ENCODE data around the gene SLC16A12. TPM values are rescaled to one million over a fixed set of nuclear protein-coding genes. Genes with fewer than 3 reads are reported as not detected.

Gene SLC16A12
- total RNA-seq, 1 donor from 2014 or later = 0.75 TPM

DNA sequence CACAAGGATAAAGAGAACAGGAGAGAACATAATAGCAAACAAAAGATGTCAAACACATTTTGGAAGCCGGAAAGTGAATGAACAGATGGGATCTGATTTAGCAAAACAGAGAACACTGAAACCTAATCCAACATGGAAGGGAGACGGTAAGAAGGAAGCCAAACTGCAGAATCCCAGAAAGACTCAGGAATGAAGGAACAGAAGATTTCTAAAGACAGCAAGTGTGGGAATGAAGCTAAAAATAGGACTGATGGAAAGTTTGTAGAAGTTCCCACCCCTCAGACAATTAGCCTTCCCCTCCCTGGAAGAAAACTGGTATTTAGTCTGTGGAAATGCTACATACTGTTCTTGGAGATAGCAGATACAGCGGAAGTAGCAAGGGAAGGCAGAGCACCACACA, 40.8 kb downstream of the SLC16A12 start:
- Histone ChIP-seq H3K36me3 (ENCODE audit: control insufficient read depth, insufficient read depth, low read length) (no peaks in the 10 kb centered on the region), H3K27me3 (ENCODE audit: control insufficient read depth, insufficient read depth, low read length) (no peaks in the 10 kb centered on the region), H3K4me3 (ENCODE audit: low read depth, low read length) (no peak overlapping the region)
- no peak for DNase-seq (ENCODE audit: low read depth)
- TF ChIP-seq, protein P1, sequence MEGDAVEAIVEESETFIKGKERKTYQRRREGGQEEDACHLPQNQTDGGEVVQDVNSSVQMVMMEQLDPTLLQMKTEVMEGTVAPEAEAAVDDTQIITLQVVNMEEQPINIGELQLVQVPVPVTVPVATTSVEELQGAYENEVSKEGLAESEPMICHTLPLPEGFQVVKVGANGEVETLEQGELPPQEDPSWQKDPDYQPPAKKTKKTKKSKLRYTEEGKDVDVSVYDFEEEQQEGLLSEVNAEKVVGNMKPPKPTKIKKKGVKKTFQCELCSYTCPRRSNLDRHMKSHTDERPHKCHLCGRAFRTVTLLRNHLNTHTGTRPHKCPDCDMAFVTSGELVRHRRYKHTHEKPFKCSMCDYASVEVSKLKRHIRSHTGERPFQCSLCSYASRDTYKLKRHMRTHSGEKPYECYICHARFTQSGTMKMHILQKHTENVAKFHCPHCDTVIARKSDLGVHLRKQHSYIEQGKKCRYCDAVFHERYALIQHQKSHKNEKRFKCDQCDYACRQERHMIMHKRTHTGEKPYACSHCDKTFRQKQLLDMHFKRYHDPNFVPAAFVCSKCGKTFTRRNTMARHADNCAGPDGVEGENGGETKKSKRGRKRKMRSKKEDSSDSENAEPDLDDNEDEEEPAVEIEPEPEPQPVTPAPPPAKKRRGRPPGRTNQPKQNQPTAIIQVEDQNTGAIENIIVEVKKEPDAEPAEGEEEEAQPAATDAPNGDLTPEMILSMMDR (IDR thresholded peaks at IDR 0.05; ENCODE audit: insufficient read depth, low read length, poor library complexity, severe bottlenecking) = no peak

DNA sequence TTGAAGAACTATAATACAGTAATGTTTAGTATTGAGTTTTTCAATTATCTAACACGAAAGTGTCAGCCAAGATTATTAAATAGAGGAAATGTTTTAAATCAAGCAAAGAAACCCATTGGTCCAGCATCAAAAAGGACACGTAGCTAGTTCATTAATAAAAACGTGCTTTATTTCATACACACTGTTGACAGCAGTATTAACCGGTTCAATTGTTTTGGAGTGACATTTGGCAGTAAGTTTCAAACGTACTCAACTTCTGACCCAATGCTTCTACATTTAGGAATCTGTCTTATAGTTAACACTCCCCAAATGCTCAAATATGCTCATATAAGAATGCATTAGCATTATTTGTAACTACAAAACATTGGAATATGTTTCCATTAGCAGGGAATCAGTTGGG, 41.3 kb downstream of the SLC16A12 start:
- no peaks in the 10 kb centered on the region for H3K36me3 ChIP-seq (ENCODE audit: control insufficient read depth, insufficient read depth, low read length)

GRCh38 chr10:89491932-89492331, 43.5 kb downstream of the SLC16A12 start:
- Histone ChIP-seq H3K36me3 (ENCODE audit: control insufficient read depth, insufficient read depth, low read length) (no peaks in the 10 kb centered on the region), H3K4me3 (ENCODE audit: low read depth, low read length) (no peak overlapping the region), H3K27me3 (ENCODE audit: control insufficient read depth, insufficient read depth, low read length) (no peaks in the 10 kb centered on the region)
- DNase-seq (ENCODE audit: low read depth) = no peak
- TF ChIP-seq, protein P1 (IDR thresholded peaks at IDR 0.05; ENCODE audit: insufficient read depth, low read length, poor library complexity, severe bottlenecking) = no peak

More for the DNA sequence above, 41.3 kb downstream of the SLC16A12 start:
- DNase-seq (ENCODE audit: low read depth) = no peak
- H3K4me3 ChIP-seq (ENCODE audit: low read depth, low read length) = no peak overlapping the region
- TF ChIP-seq, protein P1 (IDR thresholded peaks at IDR 0.05; ENCODE audit: insufficient read depth, low read length, poor library complexity, severe bottlenecking) = no peak
- no peaks in the 10 kb centered on the region for H3K27me3 ChIP-seq (ENCODE audit: control insufficient read depth, insufficient read depth, low read length)

GRCh38 chr10:89490596-89491335, 44.6 kb downstream of the SLC16A12 start:
- no peaks in the 10 kb centered on the region for H3K27me3 ChIP-seq (ENCODE audit: control insufficient read depth, insufficient read depth, low read length)
- no peak for DNase-seq (ENCODE audit: low read depth)
- H3K36me3 ChIP-seq (ENCODE audit: control insufficient read depth, insufficient read depth, low read length) = no peaks in the 10 kb centered on the region
- TF ChIP-seq, protein P1 (IDR thresholded peaks at IDR 0.05; ENCODE audit: insufficient read depth, low read length, poor library complexity, severe bottlenecking) = no peak
- H3K4me3 ChIP-seq (ENCODE audit: low read depth, low read length) = no peak overlapping the region

DNA sequence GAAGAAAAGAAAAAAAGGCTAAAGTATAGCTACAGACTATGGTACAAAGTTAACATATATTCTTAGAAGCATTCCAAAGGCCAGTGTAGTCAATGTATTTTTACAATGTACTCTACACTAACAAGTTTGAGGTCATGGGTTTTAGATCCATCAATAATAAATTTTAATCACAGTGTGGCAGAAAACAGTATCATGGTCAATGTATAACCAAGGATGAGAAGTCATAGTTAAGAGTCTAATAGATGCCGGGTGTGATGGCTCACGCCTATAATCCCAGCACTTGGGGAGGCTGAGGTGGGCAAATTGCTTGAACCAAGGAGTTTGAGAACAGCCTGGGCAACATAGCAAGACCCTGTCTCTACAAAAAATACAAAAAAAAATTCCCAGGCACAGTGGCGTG, 53.1 kb downstream of the SLC16A12 start:
- TF ChIP-seq, protein P1 (IDR thresholded peaks at IDR 0.05; ENCODE audit: insufficient read depth, low read length, poor library complexity, severe bottlenecking) = no peak

GRCh38 chr10:89481662-89482061, 53.7 kb downstream of the SLC16A12 start:
- H3K4me3 ChIP-seq (ENCODE audit: low read depth, low read length) = no peak overlapping the region
- H3K27me3 ChIP-seq (ENCODE audit: control insufficient read depth, insufficient read depth, low read length) = no peaks in the 10 kb centered on the region
- peak; percentile 69 for DNase-seq (ENCODE audit: low read depth)
- TF ChIP-seq, protein P1 (IDR thresholded peaks at IDR 0.05; ENCODE audit: insufficient read depth, low read length, poor library complexity, severe bottlenecking) = no peak
- H3K36me3 ChIP-seq (ENCODE audit: control insufficient read depth, insufficient read depth, low read length) = no peaks in the 10 kb centered on the region

More for the DNA sequence above, 53.1 kb downstream of the SLC16A12 start:
- Histone ChIP-seq H3K4me3 (ENCODE audit: low read depth, low read length) (no peak overlapping the region), H3K36me3 (ENCODE audit: control insufficient read depth, insufficient read depth, low read length) (no peaks in the 10 kb centered on the region), H3K27me3 (ENCODE audit: control insufficient read depth, insufficient read depth, low read length) (no peaks in the 10 kb centered on the region)
- DNase-seq (ENCODE audit: low read depth) = no peak

Data from kidney epithelial cell (primary cell).